CD4-positive, alpha-beta T cell treated with Interleukin-1 beta for 1 hour (primary cell): ENCODE data around the gene C1QTNF6.
A peak's percentile ranks its signal among the peaks of the same experiment; 100 is the strongest.
"Not testable (repeated sequence)": the region's sequence is repeated elsewhere in the genome, so short reads cannot be mapped to it uniquely, and the experiment has no call there.

Experiments
- DNase-seq, 2 donors: peaks; one replicate each; pipeline ENCODE4 v3.0.0-alpha.2; 2020 to 2022

The C1QTNF6 gene

DNA sequence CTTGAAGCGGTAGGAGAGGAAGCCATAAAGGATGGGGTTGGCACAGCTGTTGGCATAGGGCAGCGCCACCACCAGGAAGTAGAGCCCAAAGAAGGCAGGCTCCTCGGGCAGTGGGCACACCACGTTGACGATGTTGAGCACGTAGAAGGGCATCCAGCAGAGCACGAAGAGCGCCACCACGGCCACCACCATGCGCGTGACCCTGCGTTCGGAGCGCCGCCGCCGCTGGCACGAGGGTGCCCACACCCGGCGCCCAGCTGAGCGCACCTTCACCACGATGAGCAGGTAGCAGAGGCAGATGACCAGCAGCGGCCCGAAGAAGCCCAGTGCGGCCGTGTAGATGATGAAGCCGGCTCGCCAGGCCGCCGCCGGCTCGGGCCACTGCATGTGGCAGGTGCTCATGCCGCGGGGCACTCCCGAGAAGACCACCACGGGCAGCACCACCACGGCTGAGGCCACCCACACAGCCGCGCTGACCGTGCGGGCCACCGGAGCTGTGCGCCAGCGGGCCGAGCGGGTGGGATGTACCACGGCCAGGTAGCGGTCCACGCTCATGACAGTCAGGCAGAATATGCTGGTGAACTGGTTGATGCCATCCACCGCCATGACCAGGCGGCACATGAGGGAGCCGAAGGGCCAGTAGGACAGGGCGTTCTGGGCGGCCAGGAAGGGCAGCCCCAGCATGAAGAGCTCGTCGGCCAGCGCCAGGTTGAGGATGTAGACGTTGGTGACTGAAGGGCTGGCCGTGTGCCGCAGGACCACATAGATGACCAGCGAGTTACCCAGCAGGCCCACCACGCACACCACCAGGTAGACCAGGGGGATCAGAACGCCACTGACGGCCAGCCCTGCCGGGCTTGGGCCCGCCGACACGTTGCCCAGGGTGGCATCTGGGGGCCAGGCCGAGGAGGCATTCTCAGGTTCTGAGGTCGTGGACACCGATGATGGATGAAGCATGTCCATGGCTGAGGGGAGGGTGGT is 19.1 kb upstream of the C1QTNF6 start:
- no peak for DNase-seq

DNA sequence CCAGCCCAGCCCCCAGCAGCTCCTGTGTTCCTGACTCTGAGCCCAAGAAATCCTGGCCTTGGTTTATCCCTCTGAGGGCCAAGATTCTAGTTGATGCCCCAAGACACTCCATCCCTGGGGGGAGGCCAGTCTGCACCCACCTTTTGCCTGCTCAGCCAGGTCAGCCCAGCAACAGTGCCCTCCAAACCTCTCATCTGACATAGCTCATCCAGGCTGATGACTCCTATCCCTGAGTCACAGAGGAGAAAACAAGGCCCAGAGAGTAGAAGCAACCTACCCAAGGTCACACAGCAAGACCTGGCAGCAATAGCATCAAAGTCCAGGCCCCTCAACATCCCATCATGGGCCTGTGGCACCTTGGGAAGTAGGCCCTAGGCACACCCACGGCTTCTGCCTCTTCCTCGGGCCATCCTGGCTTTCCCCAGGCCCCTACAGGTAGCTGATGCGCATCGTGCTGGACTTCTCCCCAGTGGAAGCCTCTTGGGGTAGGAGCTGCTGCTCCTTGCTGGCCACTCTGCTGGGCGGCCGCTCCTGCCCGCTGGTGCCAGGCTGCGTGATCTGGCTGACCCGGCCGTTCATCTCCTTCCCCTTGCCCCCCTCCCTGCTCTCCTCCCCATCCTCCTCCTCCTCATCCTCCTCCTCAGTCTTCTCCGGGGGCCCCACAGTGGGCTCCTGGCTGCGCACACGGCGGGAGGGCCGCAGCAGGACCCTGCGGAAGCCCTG is 18.2 kb upstream of the C1QTNF6 start:
- no peak for DNase-seq

DNA sequence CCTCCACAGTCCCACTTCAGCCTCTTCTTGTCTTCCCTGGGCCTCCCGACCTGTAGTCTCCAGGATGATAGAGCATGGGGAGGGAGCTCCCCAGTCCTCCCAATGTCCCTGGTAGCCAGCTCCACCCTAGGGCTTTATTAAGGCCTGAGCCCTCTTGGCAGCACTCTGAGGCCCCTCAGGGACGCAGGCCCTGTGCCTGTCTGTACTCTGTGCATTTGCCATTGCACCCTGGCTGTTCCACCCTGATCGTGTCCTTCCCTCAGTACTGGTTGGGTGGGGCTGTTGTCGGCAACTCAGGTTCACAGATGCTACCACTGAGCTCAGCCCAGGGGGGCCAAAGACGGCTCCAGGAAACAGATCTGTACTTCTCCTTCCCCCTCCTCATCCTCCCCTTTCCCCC is 17.0 kb upstream of the C1QTNF6 start:
- no peak for DNase-seq

DNA sequence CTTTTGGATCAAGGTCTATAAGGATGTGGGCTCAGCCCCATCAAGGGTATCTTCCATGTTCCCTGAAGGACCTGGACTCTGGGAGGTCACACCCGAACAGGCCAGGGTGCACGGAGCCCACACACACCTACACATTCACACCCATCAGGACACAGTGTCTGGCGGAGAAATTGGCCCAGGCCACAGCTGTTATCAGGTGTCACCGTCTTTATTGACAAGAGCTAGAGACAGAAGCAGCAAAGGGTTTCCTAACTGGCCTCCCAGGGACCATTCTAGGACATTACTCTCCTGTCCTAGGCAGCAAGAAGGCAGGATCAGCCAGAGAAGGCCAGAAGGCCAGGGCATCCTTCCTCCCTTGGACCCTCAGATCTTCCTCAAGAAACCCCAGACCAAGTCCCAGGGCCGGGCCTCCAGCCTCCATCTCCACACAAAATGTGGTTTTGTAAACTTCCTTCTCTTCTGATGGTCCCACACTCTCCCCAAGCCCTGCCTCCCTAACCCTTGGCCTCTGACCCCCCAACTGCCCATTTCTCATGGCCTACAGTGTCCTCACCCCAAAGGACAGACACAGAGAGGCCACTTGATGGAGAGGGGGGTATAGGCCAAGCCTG is 16.1 kb upstream of the C1QTNF6 start:
- no peak for DNase-seq

DNA sequence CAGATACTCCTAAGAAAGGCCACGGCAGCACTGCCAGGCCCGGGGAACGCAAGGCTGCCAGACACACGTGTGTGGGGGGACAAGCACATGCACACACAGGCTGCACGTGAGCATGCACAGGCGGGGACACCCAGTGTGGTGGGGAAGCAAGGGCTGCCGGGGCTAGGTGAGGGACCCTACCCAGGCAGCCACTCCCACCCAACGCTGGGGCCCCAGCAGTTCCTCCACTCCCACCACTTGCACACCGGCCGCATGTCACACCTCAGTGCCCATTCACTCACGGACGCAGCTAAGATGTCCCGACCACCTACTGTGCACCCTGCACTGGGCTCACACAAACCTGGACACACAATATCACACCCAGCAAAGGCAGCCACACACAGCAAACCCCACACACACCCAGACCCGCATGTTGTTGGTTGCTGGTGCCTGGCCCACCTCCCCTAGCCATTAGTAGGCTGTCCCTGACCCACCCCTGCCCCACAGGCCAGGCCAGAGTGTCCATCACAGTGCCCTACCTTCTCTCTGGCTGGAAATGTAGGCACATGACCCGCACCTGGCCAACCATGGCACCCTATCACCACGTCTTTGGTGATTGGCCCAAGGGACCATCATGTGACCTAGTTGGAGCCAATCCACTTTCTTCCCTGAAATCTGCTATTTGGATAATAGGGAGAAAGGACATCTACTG is 15.5 kb upstream of the C1QTNF6 start:
- no peak for DNase-seq

DNA sequence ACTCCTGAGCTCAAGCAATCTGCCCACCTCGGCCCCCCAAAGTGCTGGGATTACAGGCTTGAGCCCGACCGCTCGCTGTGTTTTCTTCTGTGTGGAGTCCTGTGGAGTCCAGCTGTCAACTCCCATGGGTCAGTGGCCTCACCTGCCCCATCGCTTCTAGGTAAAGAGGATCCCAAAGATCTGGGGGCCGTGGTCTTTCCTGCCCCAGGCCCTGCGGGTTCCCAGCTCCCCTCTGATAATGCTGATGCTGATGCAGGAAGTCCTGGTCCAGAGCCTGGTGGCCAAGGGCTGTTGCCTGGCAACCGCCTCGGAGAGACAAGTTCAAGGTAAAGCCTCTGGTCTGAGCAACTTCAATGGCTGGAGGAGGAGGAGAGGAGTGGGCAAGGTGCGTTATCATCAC is 14.7 kb upstream of the C1QTNF6 start:
- no peak for DNase-seq

DNA sequence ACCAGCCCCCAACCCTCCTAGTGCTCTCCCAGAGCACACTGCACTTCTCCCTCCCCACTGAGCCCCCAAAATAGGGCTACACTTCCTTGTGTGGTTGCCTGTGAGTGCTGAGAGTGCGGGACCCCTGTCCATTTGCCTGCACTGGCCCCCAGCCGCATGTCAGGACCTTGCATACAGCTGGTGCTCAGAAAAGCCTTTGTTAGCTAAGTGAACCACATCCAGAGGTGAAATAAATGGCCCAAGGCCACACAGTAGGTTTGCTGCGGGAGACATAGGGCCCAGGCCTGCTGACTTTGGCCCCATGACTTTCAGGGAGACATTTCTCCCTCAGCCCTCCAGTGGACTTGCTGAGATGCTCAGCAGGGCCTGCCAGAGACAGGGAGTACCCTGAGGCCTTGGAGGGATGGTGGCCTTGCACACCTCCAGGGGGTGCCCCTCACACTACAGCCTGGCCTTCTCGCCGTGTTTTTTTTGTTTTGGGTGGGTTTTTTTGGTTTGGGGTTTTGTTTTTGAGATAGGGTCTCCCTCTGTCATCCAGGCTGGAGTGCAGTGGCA is 14.0 kb upstream of the C1QTNF6 start:
- no peak for DNase-seq

DNA sequence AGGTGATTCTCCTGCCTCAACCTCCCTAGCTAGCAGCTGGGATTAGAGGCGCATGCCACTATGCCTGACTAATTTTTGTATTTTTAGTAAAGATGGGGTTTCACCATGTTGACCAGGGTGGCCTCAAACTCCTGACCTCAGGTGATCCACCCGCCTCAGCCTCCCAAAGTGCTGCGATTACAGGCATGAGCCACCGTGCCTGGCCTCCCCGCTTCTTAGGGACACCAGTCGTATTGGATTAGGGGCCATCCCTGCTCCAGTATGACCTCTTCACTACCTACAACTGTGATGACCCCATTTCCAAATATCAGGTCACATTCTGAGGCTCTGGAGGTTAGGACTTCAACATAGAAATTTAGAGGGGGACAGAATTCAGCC is 13.4 kb upstream of the C1QTNF6 start:
- DNase-seq, result not testable (repeated sequence)

DNA sequence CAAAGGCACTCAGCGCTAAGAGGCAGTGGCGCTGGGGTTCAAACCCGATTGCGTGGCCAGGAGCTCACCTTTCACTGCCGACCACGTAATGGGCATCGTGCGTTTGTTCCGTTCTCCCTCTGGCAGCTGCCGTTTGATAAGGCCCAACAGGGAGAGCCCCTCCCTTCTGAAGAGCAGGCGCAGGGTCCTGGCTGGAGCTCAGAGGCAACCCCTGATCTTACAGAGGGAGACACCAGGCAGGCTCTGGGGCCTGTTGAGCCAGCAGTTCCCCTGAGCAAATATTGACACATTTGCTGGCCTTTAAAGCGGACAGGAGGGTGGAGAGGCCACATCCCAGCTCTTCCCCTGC is 11.7 kb upstream of the C1QTNF6 start:
- DNase-seq, result no peak

DNA sequence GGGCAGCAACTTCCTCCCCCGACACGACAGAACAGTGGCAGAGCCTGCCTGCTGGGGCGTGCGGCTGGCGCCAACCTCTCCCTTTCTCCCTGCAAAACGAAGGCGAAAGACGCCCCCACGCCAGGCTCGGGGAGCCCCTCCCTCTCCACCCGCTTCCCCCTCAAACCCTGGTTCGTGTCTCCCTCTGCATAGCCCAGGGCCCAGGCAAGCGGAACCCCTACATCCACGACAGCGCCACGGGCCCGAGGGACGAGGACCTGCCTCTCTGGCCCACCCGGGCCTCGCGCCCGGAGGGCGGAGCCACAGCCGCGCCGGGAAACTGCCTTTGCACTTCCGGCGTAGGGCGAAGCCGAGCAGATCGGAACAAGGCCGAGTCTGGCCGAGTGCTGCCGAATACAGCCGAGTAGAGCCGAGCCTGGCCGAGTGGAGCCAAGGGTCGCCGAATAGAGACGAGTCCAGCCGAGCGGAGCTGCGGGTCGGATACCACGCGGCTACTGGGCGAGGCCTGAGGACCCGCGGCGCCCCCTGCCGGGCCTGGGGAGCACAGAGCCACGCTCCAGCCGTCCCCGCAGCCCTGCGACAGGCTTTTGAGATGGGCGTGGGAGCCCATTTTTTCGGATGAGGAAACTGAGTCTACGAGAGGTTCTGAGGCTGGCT is 11.2 kb upstream of the C1QTNF6 start:
- DNase-seq, result peak; percentile 99 to 100

DNA sequence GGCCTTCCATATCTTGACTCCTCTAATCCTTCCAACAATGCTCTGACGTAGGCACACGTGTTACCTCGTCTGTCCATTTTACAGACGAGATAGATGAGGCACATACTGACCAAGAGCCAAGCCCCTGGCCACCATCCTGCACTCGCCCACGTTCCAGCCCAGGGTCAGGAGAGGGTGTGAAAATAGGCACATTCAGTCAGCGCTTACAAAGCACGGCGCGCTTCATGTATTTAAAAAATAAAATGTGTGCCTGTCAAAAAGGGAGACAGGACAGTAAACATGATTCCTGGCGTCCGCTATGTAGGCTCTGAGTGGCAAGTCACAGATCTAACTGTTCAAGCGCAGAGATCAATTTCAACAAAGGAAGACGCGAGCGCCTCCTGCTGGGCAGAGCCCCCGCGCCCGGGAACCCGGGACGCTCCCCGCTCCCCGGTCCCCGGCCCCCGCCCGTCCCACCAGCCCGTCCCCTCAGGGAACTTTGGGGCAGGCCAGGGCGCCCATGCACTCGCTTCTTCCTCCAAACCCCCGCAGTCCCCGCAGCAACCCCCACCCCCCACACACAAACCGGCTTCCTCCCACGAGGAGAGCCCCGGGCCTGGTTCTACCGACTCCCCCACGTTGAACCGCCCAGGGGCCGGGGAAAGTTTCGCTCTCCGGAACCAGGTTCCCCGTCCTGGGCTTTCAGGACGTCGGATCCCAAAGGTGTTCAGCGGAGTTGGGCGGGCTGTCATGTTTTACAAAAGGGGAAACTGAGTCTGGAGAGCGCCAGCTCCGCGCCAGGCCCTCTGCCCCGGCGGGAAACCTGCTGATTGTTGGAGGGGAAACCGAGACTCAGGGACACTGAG is 10.4 kb upstream of the C1QTNF6 start:
- DNase-seq, result peak; percentile 88 to 90

DNA sequence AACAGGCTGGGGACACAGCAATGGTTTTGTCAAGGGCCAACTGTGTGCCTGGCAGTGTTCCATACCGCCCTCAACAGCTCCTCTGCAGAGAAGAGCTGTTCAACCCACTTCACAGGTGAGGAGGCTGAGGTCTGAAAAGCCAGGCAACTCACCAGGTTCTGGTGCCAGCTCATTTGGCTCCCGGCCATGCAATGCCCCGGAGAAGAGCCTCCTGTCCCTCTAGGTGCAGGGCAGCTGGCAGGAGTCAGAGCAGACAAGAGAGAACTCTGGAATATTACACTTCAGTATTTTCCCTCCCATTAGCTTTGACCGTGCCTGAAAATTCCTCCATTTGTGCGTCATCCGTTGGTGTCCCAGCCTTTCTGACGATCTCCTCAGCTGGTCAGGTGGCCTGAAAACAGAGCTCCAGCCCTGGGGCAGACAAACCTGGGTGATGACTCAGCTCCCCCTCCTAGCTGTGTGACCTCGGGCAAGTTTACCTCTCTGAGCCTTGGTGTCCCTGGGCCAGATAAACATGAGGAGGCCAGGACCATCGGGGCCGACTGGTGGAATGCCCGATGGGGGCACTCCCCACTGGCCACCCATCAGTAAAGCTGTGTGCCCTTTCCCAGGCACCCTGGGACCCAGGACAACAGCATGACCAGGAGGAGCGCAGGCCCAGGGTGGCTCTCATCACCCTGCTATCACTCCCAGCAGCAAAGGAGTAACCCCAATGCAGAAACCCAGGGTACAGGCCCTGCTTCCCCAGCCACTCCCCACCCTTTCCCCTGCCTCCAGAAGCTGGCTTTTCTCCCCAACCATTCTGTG is 9.6 kb upstream of the C1QTNF6 start:
- no peak for DNase-seq

DNA sequence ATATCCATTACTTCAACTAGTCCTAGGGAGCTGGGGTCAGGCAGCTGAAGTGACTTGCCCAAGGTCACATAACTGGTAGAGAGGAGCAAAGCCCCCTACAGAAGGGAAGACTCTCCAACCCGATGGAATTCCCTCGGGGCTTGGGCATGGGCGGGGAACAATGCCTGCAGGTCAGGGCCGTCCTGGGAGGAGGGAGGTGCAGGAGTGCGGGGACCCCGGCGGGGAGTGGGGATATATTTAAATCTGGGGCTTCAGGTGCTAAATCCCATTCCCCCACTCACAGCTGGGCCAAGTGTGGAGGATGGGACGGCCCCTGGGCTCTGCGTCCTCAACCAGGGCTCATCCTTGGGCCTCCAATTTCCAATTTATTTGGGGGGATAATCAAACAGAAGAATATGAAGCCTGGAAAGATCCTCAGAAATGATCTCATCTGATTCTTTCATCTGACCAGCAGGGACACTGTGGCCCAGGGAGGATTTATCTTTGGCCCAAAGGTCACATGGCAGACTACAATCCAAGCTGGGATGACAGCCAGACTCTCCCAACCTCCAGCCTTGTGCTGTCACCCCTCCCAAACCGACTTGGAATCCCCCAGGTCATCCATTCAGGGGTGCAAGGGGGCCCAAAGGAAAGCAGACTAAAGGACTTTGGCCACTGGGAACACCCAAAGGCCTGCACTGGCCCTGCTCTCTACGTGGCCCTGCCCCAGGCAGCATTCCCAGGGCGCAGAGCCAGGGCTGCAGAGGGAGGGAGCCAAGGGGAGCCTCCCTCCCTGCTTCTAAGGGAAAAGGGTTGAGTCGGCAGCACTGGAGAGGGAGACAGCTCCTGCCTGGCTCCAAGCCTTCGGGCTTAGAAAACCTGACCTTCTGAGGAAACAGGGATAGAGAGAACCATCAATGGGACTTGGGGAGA is 8.7 kb upstream of the C1QTNF6 start:
- no peak for DNase-seq

DNA sequence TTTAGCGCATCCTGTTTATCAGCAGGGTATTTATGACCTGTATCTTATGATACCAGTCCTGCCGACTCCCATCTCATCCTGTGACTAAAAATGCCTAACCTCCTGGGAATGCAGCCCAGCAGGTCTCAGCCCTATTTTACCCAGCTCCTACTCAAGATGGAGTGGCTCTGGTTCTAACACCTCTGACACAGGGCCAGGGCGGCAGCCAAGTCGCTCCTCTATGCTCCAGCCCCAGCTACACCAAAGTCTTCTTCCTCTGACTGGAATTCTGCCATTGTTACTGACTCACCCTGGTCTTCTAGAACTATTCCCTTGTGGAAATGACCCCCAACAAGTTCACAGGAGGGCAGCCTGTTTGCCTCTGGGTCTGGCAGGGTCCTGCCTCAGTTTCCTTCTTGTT is 7.9 kb upstream of the C1QTNF6 start:
- DNase-seq, result no peak

DNA sequence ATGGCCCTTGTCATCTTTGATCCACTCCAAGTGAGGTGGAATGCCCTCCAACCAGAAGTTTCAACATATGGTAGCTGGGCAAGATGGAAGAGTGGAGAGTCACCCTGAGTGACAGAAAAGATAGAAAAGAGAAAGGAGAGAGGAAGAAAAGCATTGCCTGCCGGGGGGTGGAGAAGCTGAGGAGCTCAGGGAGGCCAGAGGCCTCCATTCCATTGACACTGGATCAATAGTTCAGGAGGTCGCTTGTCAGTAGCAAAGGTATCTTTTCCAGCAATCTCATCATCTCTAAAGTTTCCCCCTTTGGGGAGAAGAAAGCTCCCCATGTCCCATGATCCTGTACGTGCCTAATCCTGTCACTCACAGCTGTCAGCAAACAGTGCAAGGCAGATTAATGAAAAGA is 6.7 kb upstream of the C1QTNF6 start:
- no peak for DNase-seq

DNA sequence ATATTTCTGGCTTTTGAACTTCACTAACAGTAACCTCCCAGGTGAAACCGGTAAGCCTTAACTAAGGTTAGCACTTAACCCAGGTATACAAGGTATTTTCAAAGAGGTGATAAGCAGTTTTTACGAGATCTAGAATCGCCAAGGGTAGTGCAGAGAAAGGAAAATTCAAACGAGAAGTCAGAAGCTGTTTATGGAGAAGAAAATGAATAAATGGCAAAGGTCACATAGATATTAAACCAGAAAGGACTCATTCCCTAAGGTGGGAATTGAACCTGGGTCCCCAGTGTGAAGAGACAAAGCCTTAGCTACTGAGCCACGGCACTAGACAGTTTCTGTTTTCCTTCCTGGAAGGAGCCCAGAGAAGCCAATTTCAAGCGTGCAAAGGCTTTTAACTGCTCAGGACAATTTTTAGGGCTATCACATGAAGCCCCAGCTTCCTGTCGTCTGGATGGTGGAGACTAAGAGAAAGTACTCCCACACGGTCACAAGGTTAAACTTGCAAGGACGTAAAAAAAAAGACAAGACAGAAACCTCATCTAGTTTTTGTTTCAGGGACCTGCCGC is 5.7 kb upstream of the C1QTNF6 start:
- peak; percentile 45 to 64 for DNase-seq

DNA sequence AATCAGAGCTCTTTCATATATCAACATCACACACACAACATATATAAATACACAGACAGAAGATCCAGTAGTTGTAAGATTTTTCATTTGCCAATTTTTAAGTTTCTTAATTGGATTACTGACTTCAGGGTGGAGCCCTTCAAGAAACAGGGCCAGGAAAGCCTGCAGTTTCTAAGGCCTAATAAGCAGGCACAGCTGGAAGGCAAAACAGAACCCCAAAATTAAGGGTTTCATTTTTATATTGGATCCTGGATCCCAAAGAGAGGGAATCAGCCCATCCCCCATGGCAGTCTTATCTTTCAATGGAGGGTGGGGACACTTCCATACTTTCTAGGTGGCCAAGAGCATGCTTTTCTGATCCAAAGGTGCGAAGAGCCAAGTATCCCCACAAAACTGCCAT is 4.7 kb upstream of the C1QTNF6 start:
- DNase-seq, result no peak

DNA sequence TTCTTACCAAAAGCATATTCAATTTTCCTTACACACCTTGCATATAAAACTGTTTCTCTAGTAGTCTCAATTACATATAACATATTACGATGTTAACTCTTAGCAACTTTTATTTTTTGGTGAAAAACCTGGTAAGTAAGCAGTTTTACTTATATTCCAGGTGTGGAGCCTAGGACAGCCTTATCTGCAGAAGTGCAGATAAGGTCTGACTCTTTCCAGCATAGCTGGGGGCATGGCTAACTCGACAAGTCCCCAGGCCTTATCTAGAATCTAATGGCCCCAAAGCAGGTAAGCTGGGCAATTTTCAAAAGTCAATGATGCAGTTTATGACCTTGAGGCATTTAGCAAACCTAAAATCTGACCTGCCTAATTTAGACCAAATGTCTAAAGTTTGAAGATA is 4.2 kb upstream of the C1QTNF6 start:
- DNase-seq, result no peak

DNA sequence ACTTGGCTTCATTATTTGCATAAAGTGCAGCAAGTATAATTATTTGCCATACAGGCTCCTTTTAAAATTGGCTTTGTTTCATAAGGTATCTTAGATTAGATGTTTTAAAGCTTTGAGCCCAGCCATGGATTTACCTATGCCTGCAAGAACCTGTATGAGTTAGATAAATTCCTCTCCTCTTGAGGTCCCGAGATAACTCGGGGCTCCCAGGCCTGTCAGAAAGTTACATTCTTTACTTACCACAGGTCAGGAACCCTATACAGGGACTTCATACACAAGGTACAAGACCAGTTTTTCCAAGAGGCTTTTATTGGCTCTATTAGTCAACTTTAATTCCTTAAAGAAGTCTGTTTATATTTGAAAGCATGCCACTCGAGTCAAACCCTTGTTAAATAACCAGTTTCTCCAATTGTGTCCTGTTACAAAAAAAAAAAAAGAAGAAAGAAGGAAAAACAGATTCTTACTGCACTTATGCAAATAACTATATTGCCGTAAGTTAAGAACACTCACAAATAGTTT is 2.3 kb upstream of the C1QTNF6 start:
- no peak for DNase-seq
